ENCODE measurements around the gene OSTF1. TPM values are rescaled to one million over a fixed set of nuclear protein-coding genes. Genes with fewer than 3 reads are reported as not detected.

The OSTF1 gene
- total and polyA plus RNA-seq, 10 of the 15 experiments (the other 5 are each of a cell fraction or from before 2014, with no cell fraction given), result 36.2 to 82.4 (median 46.9) TPM

DNA sequence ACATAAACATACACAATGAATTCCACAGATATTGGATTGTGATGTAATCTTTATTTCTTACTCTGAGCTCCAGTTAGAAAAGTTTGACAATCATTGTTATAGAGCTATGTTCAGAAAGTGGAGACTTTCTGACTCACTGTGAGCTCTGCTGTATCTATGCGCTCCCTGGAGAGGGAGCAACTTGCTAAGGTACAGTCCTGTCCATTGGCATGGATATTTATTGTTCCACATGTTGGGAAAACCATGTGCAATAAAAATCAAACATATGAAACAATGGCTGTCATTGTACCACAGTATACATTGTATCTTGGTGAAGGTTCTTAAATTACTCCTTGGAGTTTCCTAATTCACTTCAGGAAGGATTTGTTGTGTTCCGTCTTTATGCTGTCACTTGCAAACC is 27.1 kb upstream of the OSTF1 start:
- Histone ChIP-seq H3K27me3 (replicated peaks in 1 of 2; ENCODE audit: control insufficient read depth in 2 of 2, insufficient read depth in 2 of 2, low read length in 1 of 2) (no peaks in the 10 kb centered on the region), H3K4me1 (ENCODE audit: control insufficient read depth, insufficient read depth, low read length) (no peaks in the 10 kb centered on the region), H3K9ac (ENCODE audit: control insufficient read depth, insufficient read depth, low read length) (no peak overlapping the region), H2AFZ (ENCODE audit: control insufficient read depth, low read depth, low read length) (no peak overlapping the region), H3K4me3 (no peak overlapping the region), H3K79me2 (ENCODE audit: control insufficient read depth, insufficient read depth, low read length) (no peaks in the 10 kb centered on the region), H3K27ac (ENCODE audit: control insufficient read depth, insufficient read depth) (no peak overlapping the region), H3K4me2 (ENCODE audit: control insufficient read depth, insufficient read depth) (no peak overlapping the region), H4K20me1 (ENCODE audit: control insufficient read depth, insufficient read depth) (no peaks in the 10 kb centered on the region), H3K36me3 (ENCODE audit: control insufficient read depth in 2 of 2, insufficient read depth in 2 of 2, low read length in 1 of 2) (no peaks in the 10 kb centered on the region), H3K9me3 (replicated peaks; ENCODE audit: control insufficient read depth, insufficient read depth, low read length) (no peaks in the 10 kb centered on the region)
- BruUV-seq (replicated peaks), result no TSS peak
- DNase-seq (ENCODE audit: low read depth, low spot score) (no peak), FAIRE-seq (no peak), ATAC-seq (no peak)
- SMC1A ChIA-PET (ENCODE audit: uncharacterized antibody, unreplicated experiment), result interaction anchor here (1.0 kb wide), 1 partner anchor 11 kb away, joined by 4 read pairs; no protein-coding TSS in a partner anchor
- WGBS (ENCODE audit: insufficient coverage, insufficient replicate concordance, low lambda C conversion rate, missing lambda C conversion rate), result 98% methylated on average over 2 of the region's 2 CpGs
- CTCF ChIA-PET, result no interaction called here
- POLR2A ChIA-PET, result no interaction called here
- in situ Hi-C loops (cut with MboI), result no loop called here
- intact Hi-C loops (cut with micrococcal nuclease; ENCODE audit: unreplicated experiment), result no loop called here
- RAD21 ChIA-PET (ENCODE audit: unreplicated experiment), result no interaction called here
- TF ChIP-seq SMAD5 (IDR thresholded peaks at IDR 0.05; ENCODE audit: low read depth), result no peak
- no peak for TF ChIP-seq HDGF (IDR thresholded peaks at IDR 0.05)
- TF ChIP-seq CREB1 (IDR thresholded peaks at IDR 0.05; ENCODE audit: low read depth), result no peak
- TF ChIP-seq LARP7 (IDR thresholded peaks at IDR 0.05), result no peak
- no peak for TF ChIP-seq TARDBP (IDR thresholded peaks at IDR 0.05; ENCODE audit: borderline replicate concordance)
- TF ChIP-seq IKZF2 (IDR thresholded peaks at IDR 0.05), result no peak
- TF ChIP-seq, protein P1, sequence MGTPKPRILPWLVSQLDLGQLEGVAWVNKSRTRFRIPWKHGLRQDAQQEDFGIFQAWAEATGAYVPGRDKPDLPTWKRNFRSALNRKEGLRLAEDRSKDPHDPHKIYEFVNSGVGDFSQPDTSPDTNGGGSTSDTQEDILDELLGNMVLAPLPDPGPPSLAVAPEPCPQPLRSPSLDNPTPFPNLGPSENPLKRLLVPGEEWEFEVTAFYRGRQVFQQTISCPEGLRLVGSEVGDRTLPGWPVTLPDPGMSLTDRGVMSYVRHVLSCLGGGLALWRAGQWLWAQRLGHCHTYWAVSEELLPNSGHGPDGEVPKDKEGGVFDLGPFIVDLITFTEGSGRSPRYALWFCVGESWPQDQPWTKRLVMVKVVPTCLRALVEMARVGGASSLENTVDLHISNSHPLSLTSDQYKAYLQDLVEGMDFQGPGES (IDR thresholded peaks at IDR 0.05), result no peak
- no peak for TF ChIP-seq SUZ12 (IDR thresholded peaks at IDR 0.05; ENCODE audit: unreplicated experiment)
- no peak for TF ChIP-seq NBN (IDR thresholded peaks at IDR 0.05)
- TF ChIP-seq MTA2 (IDR thresholded peaks at IDR 0.05; ENCODE audit: low read depth), result no peak
- no peak for TF ChIP-seq IKZF1 (conservative IDR thresholded peaks at IDR 0.05)
- no peak for TF ChIP-seq NRF1 (conservative IDR thresholded peaks at IDR 0.05; ENCODE audit: low read depth, low read length)
- TF ChIP-seq, protein P2, sequence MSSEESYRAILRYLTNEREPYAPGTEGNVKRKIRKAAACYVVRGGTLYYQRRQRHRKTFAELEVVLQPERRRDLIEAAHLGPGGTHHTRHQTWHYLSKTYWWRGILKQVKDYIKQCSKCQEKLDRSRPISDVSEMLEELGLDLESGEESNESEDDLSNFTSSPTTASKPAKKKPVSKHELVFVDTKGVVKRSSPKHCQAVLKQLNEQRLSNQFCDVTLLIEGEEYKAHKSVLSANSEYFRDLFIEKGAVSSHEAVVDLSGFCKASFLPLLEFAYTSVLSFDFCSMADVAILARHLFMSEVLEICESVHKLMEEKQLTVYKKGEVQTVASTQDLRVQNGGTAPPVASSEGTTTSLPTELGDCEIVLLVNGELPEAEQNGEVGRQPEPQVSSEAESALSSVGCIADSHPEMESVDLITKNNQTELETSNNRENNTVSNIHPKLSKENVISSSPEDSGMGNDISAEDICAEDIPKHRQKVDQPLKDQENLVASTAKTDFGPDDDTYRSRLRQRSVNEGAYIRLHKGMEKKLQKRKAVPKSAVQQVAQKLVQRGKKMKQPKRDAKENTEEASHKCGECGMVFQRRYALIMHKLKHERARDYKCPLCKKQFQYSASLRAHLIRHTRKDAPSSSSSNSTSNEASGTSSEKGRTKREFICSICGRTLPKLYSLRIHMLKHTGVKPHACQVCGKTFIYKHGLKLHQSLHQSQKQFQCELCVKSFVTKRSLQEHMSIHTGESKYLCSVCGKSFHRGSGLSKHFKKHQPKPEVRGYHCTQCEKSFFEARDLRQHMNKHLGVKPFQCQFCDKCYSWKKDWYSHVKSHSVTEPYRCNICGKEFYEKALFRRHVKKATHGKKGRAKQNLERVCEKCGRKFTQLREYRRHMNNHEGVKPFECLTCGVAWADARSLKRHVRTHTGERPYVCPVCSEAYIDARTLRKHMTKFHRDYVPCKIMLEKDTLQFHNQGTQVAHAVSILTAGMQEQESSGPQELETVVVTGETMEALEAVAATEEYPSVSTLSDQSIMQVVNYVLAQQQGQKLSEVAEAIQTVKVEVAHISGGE (CRISPR knock-in tag; IDR thresholded peaks at IDR 0.05), result no peak
- TF ChIP-seq CBX3 (IDR thresholded peaks at IDR 0.05; ENCODE audit: borderline replicate concordance, low read depth), result no peak
- TF ChIP-seq BCL3 (IDR thresholded peaks at IDR 0.05; ENCODE audit: borderline replicate concordance, insufficient read depth, low read depth, low read length, poor library complexity, severe bottlenecking), result no peak
- TF ChIP-seq ZNF217 (IDR thresholded peaks at IDR 0.05), result no peak
- no peak for TF ChIP-seq IRF5 (IDR thresholded peaks at IDR 0.05; ENCODE audit: borderline replicate concordance)

Measured in GM12878 (cell line).